Measurements from ENCODE around the gene DENND1B.

The DENND1B gene

GRCh38 chr1:197685785-197686184 is 89.5 kb downstream of the DENND1B start:
- DNase-seq (ENCODE audit: low spot score): no peak

GRCh38 chr1:197683895-197684553 is 91.3 kb downstream of the DENND1B start:
- no peak for DNase-seq (ENCODE audit: low spot score)

- no peak for DNase-seq (ENCODE audit: low spot score)
These were observed 92.0 kb downstream of the DENND1B start for GRCh38 chr1:197683280-197683679.

GRCh38 chr1:197680311-197680710 is 95.0 kb downstream of the DENND1B start:
- no peak for DNase-seq (ENCODE audit: low spot score)

- no peak for DNase-seq (ENCODE audit: low spot score)
These were observed 97.5 kb downstream of the DENND1B start for GRCh38 chr1:197677752-197678295.

- no peak for DNase-seq (ENCODE audit: low spot score)
These were observed 98.0 kb downstream of the DENND1B start for GRCh38 chr1:197677313-197677712.

- no peak for DNase-seq (ENCODE audit: low spot score)
These were observed 99.6 kb downstream of the DENND1B start for GRCh38 chr1:197675583-197676208.

GRCh38 chr1:197674286-197674685 is 101.0 kb downstream of the DENND1B start:
- DNase-seq (ENCODE audit: low spot score): no peak

GRCh38 chr1:197673292-197673691 is 102.0 kb downstream of the DENND1B start:
- no peak for DNase-seq (ENCODE audit: low spot score)

- no peak for DNase-seq (ENCODE audit: low spot score)
These were observed 102.9 kb downstream of the DENND1B start for GRCh38 chr1:197672347-197672746.

- DNase-seq (ENCODE audit: low spot score): no peak
These were observed 103.4 kb downstream of the DENND1B start for GRCh38 chr1:197671920-197672319.

GRCh38 chr1:197671140-197671539 is 104.1 kb downstream of the DENND1B start:
- no peak for DNase-seq (ENCODE audit: low spot score)

GRCh38 chr1:197666769-197667285 is 108.5 kb downstream of the DENND1B start:
- DNase-seq (ENCODE audit: low spot score): no peak

GRCh38 chr1:197664391-197664790 is 110.9 kb downstream of the DENND1B start:
- no peak for DNase-seq (ENCODE audit: low spot score)

- DNase-seq (ENCODE audit: low spot score): no peak
These were observed 111.9 kb downstream of the DENND1B start for GRCh38 chr1:197663162-197663953.

- no peak for DNase-seq (ENCODE audit: low spot score)
These were observed 114.9 kb downstream of the DENND1B start for GRCh38 chr1:197660389-197660788.

GRCh38 chr1:197659171-197659570 is 116.1 kb downstream of the DENND1B start:
- no peak for DNase-seq (ENCODE audit: low spot score)

GRCh38 chr1:197649188-197649587 is 126.1 kb downstream of the DENND1B start:
- DNase-seq (ENCODE audit: low spot score): no peak

GRCh38 chr1:197638316-197638715 is 137.0 kb downstream of the DENND1B start:
- DNase-seq (ENCODE audit: low spot score): no peak

GRCh38 chr1:197637406-197637805 is 137.9 kb downstream of the DENND1B start:
- no peak for DNase-seq (ENCODE audit: low spot score)

- no peak for DNase-seq (ENCODE audit: low spot score)
These were observed 141.7 kb downstream of the DENND1B start for GRCh38 chr1:197633447-197634078.

GRCh38 chr1:197632651-197633050 is 142.6 kb downstream of the DENND1B start:
- DNase-seq (ENCODE audit: low spot score): no peak
